H1 (cell line): ENCODE data around the gene ATMIN. TPM values are rescaled to one million over a fixed set of nuclear protein-coding genes. Genes with fewer than 3 reads are reported as not detected.

Experiments
- CTCF ChIA-PET: fragments of 300-600 bp; sonication (Branson Sonifier 250); formaldehyde crosslinking; loops from one replicate; lab custom pipeline; 2021; ENCODE audit not compliant: partially characterized antibody; lab: Charles Lee
- POLR2A ChIA-PET: fragments of 300-600 bp; sonication (Branson Sonifier 250); formaldehyde crosslinking; loops from one replicate; lab custom pipeline; 2021; ENCODE audit warnings: inconsistent platforms; ENCODE audit not compliant: partially characterized antibody; lab: Charles Lee
- DNase-seq, 2 experiments: peaks; one replicate each; pipeline versions ENCODE4 v3.0.0 to v3.0.0-alpha.2; 2010 to 2022; ENCODE audit warnings: low spot score in 2 of 2, low read depth in 1 of 2, mixed read lengths in 1 of 2
- FAIRE-seq: peaks from 2 replicates; lab custom pipeline; 2011; peaks lifted over from hg19 to GRCh38; lab: Jason Lieb, UNC
- H2AFZ ChIP-seq: 2 replicates; pipeline ENCODE4 v1.8.1; 2012; ENCODE audit warnings: low read length, inconsistent platforms
- H2AK5ac ChIP-seq: 2 replicates; pipeline ENCODE4 v1.6.1; 2013; ENCODE audit warnings: low read depth, low read length
- H2BK120ac ChIP-seq: replicated peaks from 2 replicates; pipeline ENCODE3; 2013; ENCODE audit warnings: low read depth, low read length, inconsistent platforms
- H2BK12ac ChIP-seq: 2 replicates; pipeline ENCODE4 v1.6.1; 2013; ENCODE audit warnings: low read depth, low read length
- H2BK15ac ChIP-seq: 2 replicates; pipeline ENCODE4 v1.6.1; 2013; ENCODE audit warnings: low read length
- H2BK20ac ChIP-seq: 2 replicates; pipeline ENCODE4 v1.6.1; 2013; ENCODE audit warnings: low read length
- H2BK5ac ChIP-seq: 2 replicates; pipeline ENCODE4 v1.6.1; 2013; ENCODE audit warnings: low read depth, low read length
- H3K14ac ChIP-seq: 2 replicates; pipeline ENCODE4 v1.6.1; 2013; ENCODE audit warnings: inconsistent platforms; ENCODE audit not compliant: insufficient read length
- H3K18ac ChIP-seq: 2 replicates; pipeline ENCODE4 v1.6.1; 2013; ENCODE audit warnings: low read length; ENCODE audit errors: extremely low read depth
- H3K23ac ChIP-seq: 2 replicates; pipeline ENCODE4 v1.6.1; 2013; ENCODE audit warnings: inconsistent platforms; ENCODE audit not compliant: insufficient read length
- H3K23me2 ChIP-seq: 2 replicates; pipeline ENCODE4 v1.6.1; 2013; ENCODE audit warnings: low read depth, low read length
- H3K27ac ChIP-seq: 2 replicates; pipeline ENCODE4 v1.6.1; 2011; ENCODE audit warnings: low read depth, low read length, inconsistent platforms
- H3K27me3 ChIP-seq, 4 experiments: replicated peaks in 1 of 4; 1 replicate in 1 of 4; 2 replicates in 3 of 4; pipeline versions ENCODE4 v1.6.1 to v1.8.1; 2011 to 2013; ENCODE audit warnings: low read length in 3 of 4, mild to moderate bottlenecking in 3 of 4, inconsistent platforms in 2 of 4, mixed read lengths in 2 of 4, moderate library complexity in 1 of 4; ENCODE audit not compliant: control insufficient read depth in 3 of 4, insufficient read depth in 3 of 4; ENCODE audit errors: extremely low read depth in 1 of 4
- H3K36me3 ChIP-seq, 4 experiments: 2 replicates each; pipeline versions ENCODE4 v1.6.1 to v1.8.1; 2011 to 2013; ENCODE audit warnings: mild to moderate bottlenecking in 4 of 4, low read length in 3 of 4, moderate library complexity in 2 of 4, control low read depth in 1 of 4, inconsistent platforms in 1 of 4; ENCODE audit not compliant: insufficient read depth in 4 of 4, control insufficient read depth in 2 of 4
- H3K4ac ChIP-seq: replicated peaks from 2 replicates; pipeline ENCODE3; 2013; ENCODE audit warnings: low read length, low read depth, mixed read lengths, inconsistent platforms; ENCODE audit not compliant: insufficient read length
- H3K4me1 ChIP-seq, 4 experiments: replicated peaks in 1 of 4; 1 replicate in 1 of 4; 2 replicates in 3 of 4; pipeline versions ENCODE4 v1.6.1 to v1.8.1; 2011 to 2013; ENCODE audit warnings: low read length in 3 of 4, inconsistent platforms in 2 of 4, mixed read lengths in 1 of 4; ENCODE audit not compliant: insufficient read depth in 4 of 4, control insufficient read depth in 3 of 4
- H3K4me2 ChIP-seq, 2 experiments: 2 replicates each; pipeline versions ENCODE4 v1.6.1 to v1.8.1; 2011 to 2013; ENCODE audit warnings: low read depth in 2 of 2, low read length in 2 of 2, control low read depth in 1 of 2, inconsistent platforms in 1 of 2, mild to moderate bottlenecking in 1 of 2; ENCODE audit not compliant: insufficient read depth in 1 of 2
- H3K4me3 ChIP-seq, 4 experiments: fragments of 200-600, 300-600 bp in 1 of 4; sonication (generic), shearing (Covaris generic), sonication (Bioruptor Twin) in 1 of 4; 2 replicates each; pipeline versions ENCODE4 v1.5.1 to v1.8.1; 2011 to 2016; ENCODE audit warnings: low read length in 4 of 4, low read depth in 3 of 4, control low read depth in 2 of 4, inconsistent platforms in 2 of 4, mild to moderate bottlenecking in 2 of 4, mixed read lengths in 1 of 4, moderate library complexity in 1 of 4; ENCODE audit not compliant: insufficient read depth in 2 of 4; ENCODE audit errors: extremely low read depth in 1 of 4
- H3K56ac ChIP-seq: replicated peaks from 2 replicates; pipeline ENCODE3; 2013; ENCODE audit warnings: low read depth, mild to moderate bottlenecking, mixed read lengths, low read length, inconsistent platforms; ENCODE audit not compliant: insufficient read length
- H3K79me1 ChIP-seq: 2 replicates; pipeline ENCODE4 v1.6.1; 2013; ENCODE audit warnings: low read depth, low read length, control low read depth
- H3K79me2 ChIP-seq, 2 experiments: 2 replicates each; pipeline versions ENCODE4 v1.6.1 to v1.8.1; 2012 to 2013; ENCODE audit warnings: low read length in 2 of 2, mild to moderate bottlenecking in 2 of 2, inconsistent platforms in 1 of 2; ENCODE audit not compliant: insufficient read depth in 2 of 2, control insufficient read depth in 1 of 2
- H3K9ac ChIP-seq, 4 experiments: replicated peaks in 1 of 4; 1 replicate in 1 of 4; 2 replicates in 3 of 4; pipeline versions ENCODE4 v1.6.1 to v1.8.1; 2011 to 2013; ENCODE audit warnings: low read depth in 3 of 4, low read length in 3 of 4, control low read depth in 2 of 4, mild to moderate bottlenecking in 2 of 4, moderate library complexity in 2 of 4, inconsistent platforms in 1 of 4; ENCODE audit errors: extremely low read depth in 1 of 4
- H3K9me3 ChIP-seq, 2 experiments: 2 replicates each; pipeline versions ENCODE4 v1.6.1 to v1.8.1; 2012 to 2013; ENCODE audit warnings: mild to moderate bottlenecking in 2 of 2, moderate library complexity in 2 of 2, control low read depth in 1 of 2, inconsistent platforms in 1 of 2, low read depth in 1 of 2, low read length in 1 of 2, mixed read lengths in 1 of 2; ENCODE audit not compliant: insufficient read depth in 2 of 2
- H4K20me1 ChIP-seq, 2 experiments: replicated peaks in 1 of 2; 2 replicates each; pipeline versions ENCODE3 to v1.8.1; 2011 to 2013; ENCODE audit warnings: inconsistent platforms in 2 of 2, low read length in 2 of 2, mild to moderate bottlenecking in 1 of 2; ENCODE audit not compliant: insufficient read depth in 2 of 2, control insufficient read depth in 1 of 2
- H4K5ac ChIP-seq: 2 replicates; pipeline ENCODE4 v1.6.1; 2013; ENCODE audit warnings: low read length, low read depth, mixed read lengths, inconsistent platforms; ENCODE audit not compliant: insufficient read length
- H4K8ac ChIP-seq: 2 replicates; pipeline ENCODE4 v1.8.0; 2013; ENCODE audit warnings: mild to moderate bottlenecking, moderate library complexity, low read length, inconsistent platforms; ENCODE audit not compliant: insufficient read depth; ENCODE audit errors: extremely low read depth
- H4K91ac ChIP-seq: replicated peaks from 2 replicates; pipeline ENCODE3; 2013; ENCODE audit warnings: low read length, mixed read lengths, inconsistent platforms; ENCODE audit not compliant: insufficient read length
- CHD1 ChIP-seq: IDR thresholded peaks from 2 replicates; pipeline ENCODE4 v1.6.1; 2012; ENCODE audit warnings: low read depth, low read length, improper control_type of control experiment
- CTBP2 ChIP-seq: IDR thresholded peaks from 2 replicates; pipeline ENCODE4 v1.7.0; 2011; ENCODE audit warnings: borderline replicate concordance, mild to moderate bottlenecking, moderate library complexity, mixed read lengths, low read length; ENCODE audit not compliant: insufficient read depth, insufficient read length
- JUN ChIP-seq: IDR thresholded peaks from 2 replicates; pipeline ENCODE4 v1.6.1; 2011; ENCODE audit warnings: low read depth, mild to moderate bottlenecking, improper control_type of control experiment, low read length
- JUND ChIP-seq: IDR thresholded peaks from 2 replicates; pipeline ENCODE4 v1.6.1; 2011; ENCODE audit warnings: mild to moderate bottlenecking, improper control_type of control experiment, low read length
- POU5F1 ChIP-seq: IDR thresholded peaks from 2 replicates; pipeline ENCODE4 v1.6.1; 2011; ENCODE audit warnings: low read depth, mild to moderate bottlenecking, low read length, moderate library complexity
- SIRT6 ChIP-seq: IDR thresholded peaks from one replicate; pipeline ENCODE4 v1.7.1; 2012; ENCODE audit warnings: low read length, inconsistent platforms
- SIX5 ChIP-seq: IDR thresholded peaks from 2 replicates; pipeline ENCODE4 v1.6.1; 2011; ENCODE audit warnings: mild to moderate bottlenecking, low read depth, low read length
- SRF ChIP-seq: IDR thresholded peaks from 2 replicates; pipeline ENCODE4 v1.6.1; 2011; ENCODE audit warnings: mild to moderate bottlenecking, low read depth, low read length, moderate library complexity
- SUZ12 ChIP-seq: fragments of 200-600 bp; sonication (generic); IDR thresholded peaks from 2 replicates; pipeline ENCODE4 v1.6.1; 2012; ENCODE audit warnings: mild to moderate bottlenecking, inconsistent platforms, low read length, moderate library complexity, mixed read lengths
- TAF1 ChIP-seq: IDR thresholded peaks from 2 replicates; pipeline ENCODE4 v1.6.1; 2011; ENCODE audit warnings: mild to moderate bottlenecking, low read depth, low read length
- TAF7 ChIP-seq: optimal IDR thresholded peaks from 2 replicates; pipeline ENCODE3; 2011; ENCODE audit warnings: low read depth, mild to moderate bottlenecking, inconsistent platforms, low read length, moderate library complexity, borderline replicate concordance
- WGBS, 2 experiments: shearing (Covaris generic) in 1 of 2; methylation state at CpG; one replicate each; pipeline versions ENCODE4 v1.1.6 to v1.1.7; 2013 to 2015; ENCODE audit warnings: low lambda C conversion rate in 2 of 2, mixed read lengths in 2 of 2, inconsistent platforms in 1 of 2, low coverage in 1 of 2, missing lambda C conversion rate in 1 of 2; ENCODE audit not compliant: insufficient replicate concordance in 2 of 2, insufficient coverage in 1 of 2, insufficient read length in 1 of 2; ENCODE audit errors: extremely low coverage in 1 of 2, missing lambda C conversion rate in 1 of 2; 5-methylcytosine and 5-hydroxymethylcytosine counted together
- polyA plus RNA-seq, 7 experiments: library from polyadenylated mRNA; depleted of rRNA in 3 of 7; stranded (reverse) in 5 of 7; unstranded in 2 of 7; fragments of >200 nt in 5 of 7; fragments of 200-250 nt in 2 of 7; gene quantifications; 1 replicate in 5 of 7; 2 replicates in 1 of 7; 4 replicates in 1 of 7; pipeline versions ENCODE4 v1.2.1 to v1.2.3, GENCODE V29; 2011 to 2013; ENCODE audit warnings: missing spikeins in 2 of 7, mixed read lengths in 2 of 7
- total RNA-seq: library from RNA; stranded (reverse); fragmentation: NEBNext Ultra II Directional; extraction: Animal tissue kit (Norgen Biotek cat#: 25700); gene quantifications from 2 replicates; pipeline ENCODE4 v1.2.1, GENCODE V29; 2021
- TF ChIP-seq, protein P1 (sequence below): IDR thresholded peaks from 2 replicates; pipeline ENCODE4 v1.6.1; 2012; ENCODE audit warnings: inconsistent platforms
- TF ChIP-seq, protein P2 (sequence below): IDR thresholded peaks from 2 replicates; pipeline ENCODE4 v1.6.1; 2012; ENCODE audit warnings: low read length, inconsistent platforms

Gene ATMIN
- total and polyA plus RNA-seq, 2 of the 8 experiments (the other 6 are each of a cell fraction or from before 2014, with no cell fraction given) = 34.8 to 59.8 TPM

DNA sequence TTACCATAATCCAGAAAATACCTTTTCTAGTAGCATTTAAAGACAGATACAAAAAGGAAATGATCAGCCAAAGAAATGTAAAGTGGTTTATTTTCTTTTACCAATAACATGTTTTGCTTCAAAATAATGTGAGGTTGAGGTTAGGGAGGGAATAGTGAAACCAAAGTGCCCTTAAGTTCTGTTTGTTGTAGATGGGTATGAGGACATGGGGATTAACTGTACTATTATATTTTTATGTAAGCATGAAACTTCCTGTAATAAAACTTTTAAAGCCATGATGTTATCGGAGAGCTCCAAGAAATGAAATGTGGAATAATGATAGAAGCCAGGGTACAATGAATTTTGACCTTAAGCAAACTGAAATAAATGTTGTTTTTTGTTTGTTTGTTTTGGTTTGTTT lies 31.5 kb downstream of the ATMIN start:
- H4K5ac ChIP-seq = no peak overlapping the region
- H3K79me1 ChIP-seq = no peaks in the 10 kb centered on the region
- no peak overlapping the region for H3K9ac ChIP-seq
- no peak for FAIRE-seq
- H4K91ac ChIP-seq = no peak overlapping the region
- H3K14ac ChIP-seq = no peak overlapping the region
- no peak overlapping the region for H2BK5ac ChIP-seq
- H3K23me2 ChIP-seq = no peaks in the 10 kb centered on the region
- 100% methylated on average over 1 of the region's 1 CpG; no CpG with 5 or more reads in 1 of the 2 experiments for WGBS, 2 experiments
- H3K23ac ChIP-seq = no peak overlapping the region
- no peaks in the 10 kb centered on the region for H3K27me3 ChIP-seq
- no peak overlapping the region for H3K56ac ChIP-seq
- no peak overlapping the region for H2BK12ac ChIP-seq
- H3K4me1 ChIP-seq = no peaks in the 10 kb centered on the region
- no peaks in the 10 kb centered on the region for H3K9me3 ChIP-seq
- H2AFZ ChIP-seq = no peak overlapping the region
- no peak overlapping the region for H2BK120ac ChIP-seq
- H2AK5ac ChIP-seq = no peak overlapping the region
- no peak overlapping the region for H3K18ac ChIP-seq
- no peak for DNase-seq
- no peaks in the 10 kb centered on the region for H4K20me1 ChIP-seq
- no peaks in the 10 kb centered on the region for H3K79me2 ChIP-seq
- no peak overlapping the region for H3K4me3 ChIP-seq
- CTCF ChIA-PET = interaction anchor here (0.6 to 1.5 kb wide), 2 partner anchors 27 to 138 kb away, joined by 3 read pairs; no protein-coding TSS in a partner anchor
- no peak overlapping the region for H3K4ac ChIP-seq
- no peak overlapping the region for H3K27ac ChIP-seq
- H4K8ac ChIP-seq = no peak overlapping the region
- no peak overlapping the region for H2BK20ac ChIP-seq
- H2BK15ac ChIP-seq = no peak overlapping the region
- no peaks in the 10 kb centered on the region for H3K36me3 ChIP-seq
- POLR2A ChIA-PET = interaction anchor here (1.1 to 2.3 kb wide), 2 partner anchors 10 to 27 kb away, joined by 3 to 11 read pairs; partner anchors contain the start of gene C16orf46
- no peak overlapping the region for H3K4me2 ChIP-seq
- TF ChIP-seq JUN (no peak), SUZ12 (no peak), CTBP2 (no peak), CHD1 (no peak), JUND (no peak), POU5F1 (no peak), TAF1 (no peak), SRF (no peak), SIRT6 (no peak), SIX5 (no peak), TAF7 (no peak)
- TF ChIP-seq, protein P1, sequence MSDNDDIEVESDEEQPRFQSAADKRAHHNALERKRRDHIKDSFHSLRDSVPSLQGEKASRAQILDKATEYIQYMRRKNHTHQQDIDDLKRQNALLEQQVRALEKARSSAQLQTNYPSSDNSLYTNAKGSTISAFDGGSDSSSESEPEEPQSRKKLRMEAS = no peak
- TF ChIP-seq, protein P2, sequence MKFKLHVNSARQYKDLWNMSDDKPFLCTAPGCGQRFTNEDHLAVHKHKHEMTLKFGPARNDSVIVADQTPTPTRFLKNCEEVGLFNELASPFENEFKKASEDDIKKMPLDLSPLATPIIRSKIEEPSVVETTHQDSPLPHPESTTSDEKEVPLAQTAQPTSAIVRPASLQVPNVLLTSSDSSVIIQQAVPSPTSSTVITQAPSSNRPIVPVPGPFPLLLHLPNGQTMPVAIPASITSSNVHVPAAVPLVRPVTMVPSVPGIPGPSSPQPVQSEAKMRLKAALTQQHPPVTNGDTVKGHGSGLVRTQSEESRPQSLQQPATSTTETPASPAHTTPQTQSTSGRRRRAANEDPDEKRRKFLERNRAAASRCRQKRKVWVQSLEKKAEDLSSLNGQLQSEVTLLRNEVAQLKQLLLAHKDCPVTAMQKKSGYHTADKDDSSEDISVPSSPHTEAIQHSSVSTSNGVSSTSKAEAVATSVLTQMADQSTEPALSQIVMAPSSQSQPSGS = no peak
